Stimulated activated CD4-positive, alpha-beta T cell treated with anti-CD3 and anti-CD28 coated beads, TNF-alpha, amount 100 ng/mL, for 1 hour (primary cell): Measurements from ENCODE around the gene EYA3.

ENCODE experiments used
- DNase-seq, 3 donors: peaks; one replicate each; pipeline ENCODE4 v3.0.0-alpha.2; 2020; ENCODE audit warnings: low read depth in 3 of 3, low spot score in 1 of 3

Gene EYA3

GRCh38 chr1:28088168-28088961 lies at the start of gene EYA3:
Gene EYA3 (minus strand): TSS chr1:28088610. CDS start chr1:28058026, 30,584 bp downstream.
- peak; percentile 96 to 99 (median 99) for DNase-seq

DNA sequence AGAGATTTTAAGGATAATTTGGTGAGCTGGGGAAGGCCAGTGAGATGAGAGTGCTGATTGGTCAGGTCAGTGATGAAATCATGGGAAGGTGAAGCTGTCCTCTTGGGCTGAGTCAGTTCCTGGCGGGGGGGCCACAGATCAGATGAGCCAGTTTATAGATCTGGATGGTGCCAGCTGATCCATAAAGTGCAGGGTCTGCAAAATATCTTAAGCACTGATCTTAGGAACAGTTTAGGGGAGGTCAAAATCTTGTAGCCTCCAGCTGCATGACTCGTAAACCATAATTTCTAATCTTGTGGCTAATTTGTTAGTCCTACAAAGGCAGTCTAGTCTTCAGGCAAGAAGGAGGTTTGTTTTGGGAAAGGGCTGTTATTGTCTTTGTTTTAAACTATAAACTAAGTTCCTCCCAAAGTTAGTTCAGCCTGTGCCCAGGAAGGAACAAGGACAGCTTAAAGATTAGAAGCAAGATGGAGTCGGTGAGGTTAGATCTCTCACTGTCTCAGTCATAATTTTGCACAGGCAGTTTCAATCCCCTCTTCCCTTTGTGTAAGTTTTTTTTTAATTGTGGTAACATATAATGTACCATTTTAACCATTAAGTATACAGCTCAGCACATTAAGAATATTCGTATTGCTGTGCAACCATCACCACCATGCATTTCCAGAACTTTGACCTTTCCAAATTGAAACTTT lies 48.7 kb upstream of the EYA3 start:
- DNase-seq, result no peak

GRCh38 chr1:28136169-28136921 lies 47.9 kb upstream of the EYA3 start:
- no peak for DNase-seq

GRCh38 chr1:28135371-28136168 lies 47.2 kb upstream of the EYA3 start:
- DNase-seq, result no peak

DNA sequence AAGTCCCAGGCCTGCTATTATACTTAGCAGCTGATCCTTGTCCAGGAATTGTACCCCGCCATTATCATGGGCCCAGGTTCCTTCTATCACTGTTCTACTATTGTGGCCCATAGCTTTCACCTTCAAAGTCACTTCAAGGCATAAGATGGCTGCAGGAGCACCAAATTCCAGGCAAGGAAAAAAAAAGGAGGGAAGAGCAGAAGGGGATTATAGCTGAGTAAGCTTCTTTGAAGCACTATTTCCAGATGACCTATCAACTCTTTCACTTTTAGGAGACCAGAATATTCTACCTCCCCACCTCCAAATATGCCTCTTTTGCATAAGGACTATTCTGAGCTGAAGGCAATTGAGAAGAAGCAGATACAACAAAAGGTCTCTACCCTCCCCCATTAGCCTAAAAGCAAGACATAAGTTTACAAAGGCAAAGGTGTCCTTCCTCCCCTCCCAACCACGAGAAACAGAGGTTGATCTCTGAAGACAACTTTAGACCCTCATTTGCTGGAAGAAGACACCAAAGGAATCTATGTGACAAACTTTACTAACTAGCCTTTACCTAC lies 46.3 kb upstream of the EYA3 start:
- no peak for DNase-seq

- DNase-seq, result no peak
These were observed 44.1 kb upstream of the EYA3 start for GRCh38 chr1:28132171-28133167.

- DNase-seq, result no peak
These were observed 42.5 kb upstream of the EYA3 start for GRCh38 chr1:28130901-28131300.

DNA sequence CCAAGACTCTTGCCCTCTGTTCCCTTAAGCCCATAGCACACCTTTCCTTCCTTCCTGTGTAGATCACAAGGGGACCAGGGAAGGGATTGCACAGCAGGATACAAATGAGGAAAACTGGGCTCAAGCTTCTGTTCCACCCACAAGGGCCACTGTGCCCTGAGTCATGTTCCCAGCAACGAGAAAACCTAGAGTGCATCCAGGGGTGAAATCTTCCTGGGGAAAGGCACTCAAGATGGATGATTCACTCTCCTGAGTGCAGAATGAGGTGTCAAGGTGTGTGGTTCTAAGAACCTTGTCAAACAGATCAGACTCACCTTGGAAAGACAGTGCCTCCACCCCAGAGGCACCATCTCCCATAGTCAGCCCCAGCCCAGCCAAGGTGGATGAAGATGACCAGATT lies 40.7 kb upstream of the EYA3 start:
- DNase-seq, result no peak

DNA sequence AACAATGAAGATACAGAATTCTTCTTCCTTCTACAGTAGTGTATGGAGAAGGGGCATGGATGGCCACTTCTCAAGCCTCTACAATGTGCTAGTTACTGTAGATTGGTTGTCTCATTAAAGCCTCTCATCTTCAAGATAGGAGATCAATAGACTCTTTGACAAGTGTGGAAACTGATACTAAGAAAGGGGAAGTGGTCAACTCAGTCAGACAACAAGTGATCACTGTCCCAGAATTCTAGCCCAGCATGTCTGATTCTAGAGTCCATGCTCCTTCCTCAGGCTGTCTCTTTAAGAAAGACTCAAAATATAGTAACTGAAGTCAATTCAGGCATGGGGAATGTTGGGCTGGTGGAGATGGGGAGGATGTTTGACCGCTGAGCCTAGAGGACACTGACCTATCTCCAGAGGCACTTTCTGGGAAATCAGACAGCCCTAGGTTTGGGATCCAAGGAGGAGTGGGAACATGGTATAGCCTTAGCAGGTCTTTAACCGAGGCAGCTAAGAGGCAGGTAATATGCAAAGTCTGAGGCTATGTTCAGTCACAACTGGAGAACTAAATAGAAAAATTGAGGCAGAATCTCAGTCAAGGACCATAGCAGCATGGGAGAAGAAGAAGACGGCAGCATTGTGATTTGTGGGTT lies 39.3 kb upstream of the EYA3 start:
- no peak for DNase-seq

DNA sequence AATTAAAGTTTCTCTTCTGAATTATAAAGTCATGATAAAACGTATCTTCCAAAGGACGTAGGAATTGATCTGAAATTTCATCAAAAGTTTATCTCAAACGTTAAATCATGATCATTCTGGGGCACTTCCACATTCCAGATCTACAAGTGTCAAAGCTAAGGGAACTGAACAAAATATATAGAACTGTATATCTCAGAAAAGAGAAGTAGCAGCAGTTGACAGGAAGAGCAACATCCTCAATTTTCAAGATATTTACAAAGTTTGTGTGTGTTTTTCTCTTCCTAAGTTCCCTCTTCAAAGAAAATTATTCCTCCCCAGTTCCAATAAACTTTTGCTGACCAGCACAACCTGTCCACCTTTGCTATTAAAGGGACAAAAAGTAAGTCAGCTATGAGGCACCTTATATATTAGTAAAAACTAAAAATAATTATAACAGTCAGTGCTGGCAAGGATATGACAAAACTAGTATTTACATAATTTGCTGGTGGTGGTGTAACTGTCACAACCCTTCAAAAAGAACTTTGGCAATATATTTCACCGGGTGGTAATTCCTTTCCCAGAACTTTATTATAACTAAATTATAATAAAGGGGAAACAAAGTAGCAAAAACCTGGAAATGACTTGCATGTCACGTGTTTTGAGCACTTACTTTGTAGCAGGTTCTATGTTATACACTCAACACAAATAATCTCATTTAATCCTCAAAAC lies 38.5 kb upstream of the EYA3 start:
- DNase-seq, result no peak

DNA sequence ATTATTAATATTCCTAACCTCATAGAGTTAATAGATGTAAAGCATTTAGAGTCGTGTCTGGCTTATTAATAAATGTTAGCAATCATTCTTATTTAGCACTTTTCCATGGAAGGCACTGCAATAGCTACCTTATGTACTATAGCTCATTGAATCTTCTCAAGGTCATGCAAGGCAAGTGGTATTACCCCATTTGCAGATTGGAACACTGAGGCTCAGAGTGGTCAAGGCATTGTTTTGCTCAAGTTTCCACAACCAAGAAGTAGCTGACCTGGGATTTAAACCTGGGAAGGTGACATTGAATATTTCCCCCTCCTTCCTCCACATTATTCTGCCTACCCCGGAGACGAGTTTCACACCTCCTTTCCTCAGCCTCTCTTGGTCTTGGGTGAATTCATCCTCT lies 37.8 kb upstream of the EYA3 start:
- DNase-seq, result no peak

DNA sequence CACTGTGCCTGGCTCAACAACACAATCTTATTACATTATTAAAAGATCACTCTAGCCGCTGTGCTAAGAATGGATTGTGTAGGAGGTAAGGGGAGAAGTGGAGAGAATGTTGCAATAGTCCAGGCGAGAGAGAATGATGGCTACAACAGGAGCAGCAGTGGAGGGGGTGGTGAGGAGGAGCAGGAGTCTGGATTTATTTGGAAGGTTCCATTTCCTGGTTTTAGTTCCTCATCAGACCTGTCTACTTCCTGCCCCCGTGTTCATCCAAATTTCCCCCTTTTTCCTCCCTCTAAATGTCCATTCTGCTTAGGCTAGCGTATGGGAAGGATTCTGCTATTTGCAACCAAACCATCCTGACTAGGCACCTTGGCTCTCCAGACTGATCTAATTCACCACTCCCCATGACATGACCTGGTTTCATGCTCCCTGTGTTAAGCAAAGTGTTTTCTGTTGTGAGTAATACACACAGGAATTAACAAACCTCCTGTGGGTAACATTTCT lies 35.1 kb upstream of the EYA3 start:
- DNase-seq, result no peak

- no peak for DNase-seq
These were observed 33.8 kb upstream of the EYA3 start for GRCh38 chr1:28122183-28122582.

GRCh38 chr1:28119556-28119955 lies 31.1 kb upstream of the EYA3 start:
- no peak for DNase-seq

GRCh38 chr1:28118640-28119307 lies 30.4 kb upstream of the EYA3 start:
- no peak for DNase-seq

DNA sequence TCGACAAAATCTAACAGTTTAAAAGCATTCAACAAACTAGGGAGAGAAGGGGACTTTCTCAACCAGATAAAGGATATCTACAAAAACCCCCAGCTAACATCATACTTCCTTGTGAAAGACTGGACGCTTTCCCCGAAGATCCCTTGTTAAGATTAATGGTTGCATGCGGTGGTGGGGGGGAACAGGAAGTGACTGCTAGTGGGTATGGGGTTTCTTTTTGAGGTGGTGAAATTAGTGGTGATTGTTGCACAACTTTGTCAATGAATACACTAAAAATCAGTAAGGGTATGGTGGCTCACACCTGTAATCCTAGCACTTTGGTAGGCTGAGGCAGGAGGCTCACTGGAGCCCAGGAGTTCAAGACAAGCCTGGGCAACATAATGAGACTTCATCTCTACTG lies 26.9 kb upstream of the EYA3 start:
- no peak for DNase-seq

GRCh38 chr1:28114844-28115243 lies 26.4 kb upstream of the EYA3 start:
- no peak for DNase-seq

DNA sequence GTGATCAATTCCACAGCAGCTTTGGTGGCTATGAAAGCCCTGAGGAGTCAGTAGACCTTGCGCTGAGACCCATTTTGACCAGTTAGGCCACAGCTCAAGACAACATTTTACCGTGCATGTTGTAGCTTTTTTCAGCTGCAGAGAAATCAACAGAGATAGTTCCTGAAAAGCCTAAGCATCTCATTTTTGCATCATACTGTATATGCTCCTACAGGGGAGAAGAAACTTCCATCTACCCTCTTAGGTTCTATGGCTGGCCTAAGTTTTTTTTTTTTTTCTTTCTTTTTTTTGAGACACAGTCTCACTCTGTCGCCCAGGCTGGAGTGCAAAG lies 24.8 kb upstream of the EYA3 start:
- no peak for DNase-seq
